Right lobe of liver (tissue), 4 donors: Measurements from ENCODE around the gene DCC.

Experiments used
- CTCF ChIP-seq, 4 donors: fragments of 200-600 bp in 3 of 4; fragments of 450-650 bp in 1 of 4; IDR thresholded peaks; one replicate each; pipeline versions ENCODE4 v1.5.1 to v1.8.0; 2016 to 2022; ENCODE audit warnings: antibody characterized with exemption in 4 of 4, mild to moderate bottlenecking in 2 of 4
- POLR2A ChIP-seq: fragments of 450-650 bp; IDR thresholded peaks from one replicate; pipeline ENCODE4 v1.6.1; 2017; ENCODE audit warnings: antibody characterized with exemption, mild to moderate bottlenecking
- donor health status: DM: no; HTN: no; CAD: no.
- donor health status: DM: no; HTN: no; CAD: no.
- donor health status: DM: no; HTN: yes; CAD: no.

DNA sequence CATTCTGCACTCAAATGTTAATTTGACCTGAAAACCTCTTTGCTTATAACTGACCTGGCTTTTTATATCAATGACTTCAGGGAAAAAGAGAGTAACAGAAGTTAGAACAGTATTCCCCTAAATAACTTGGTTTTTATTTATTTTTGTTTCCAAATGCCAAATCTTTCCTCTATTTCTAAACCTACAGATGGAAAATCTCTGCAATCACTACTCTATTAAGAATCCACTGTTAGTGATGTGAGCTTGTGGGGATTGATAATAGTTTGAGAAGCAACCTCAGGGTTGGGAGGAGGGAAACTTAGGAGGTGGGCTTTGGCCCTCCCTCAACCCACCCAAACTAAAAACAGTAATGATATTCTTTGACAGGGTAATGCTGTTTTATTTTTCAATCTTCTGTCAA, 351.8 kb downstream of the DCC start:
- TF ChIP-seq CTCF (IDR thresholded peaks at IDR 0.05) (no peak), POLR2A (no peak)
